WTC11 (cell line): ENCODE measurements around the gene SLC36A4. TPM values are rescaled to one million over a fixed set of nuclear protein-coding genes. Genes with fewer than 3 reads are reported as not detected.

ENCODE experiments used
- ATAC-seq: fragments of 200-7000 bp; cut with Tn5 transposase; 2 replicates; pipeline ENCODE4 v1.10.0; 2021; ENCODE audit warnings: mild to moderate bottlenecking, moderate library complexity
- CTCF ChIA-PET: fragments of 300-600 bp; sonication (Branson Sonifier 250); formaldehyde crosslinking; loops from one replicate; lab custom pipeline; 2021; ENCODE audit warnings: antibody characterized with exemption; lab: Charles Lee
- POLR2A ChIA-PET: fragments of 350-600 bp; sonication (Branson Sonifier 250); formaldehyde crosslinking; loops from one replicate; lab custom pipeline; 2021; ENCODE audit warnings: antibody characterized with exemption; lab: Charles Lee
- DNase-seq: peaks from one replicate; pipeline ENCODE4 v3.0.0; 2021; ENCODE audit warnings: low spot score
- H3K27ac Mint-ChIP-seq: 2 replicates; pipeline ENCODE4 v1.8.0; 2021; ENCODE audit warnings: mixed read lengths
- H3K27me3 Mint-ChIP-seq: 2 replicates; pipeline ENCODE4 v1.8.0; 2021; ENCODE audit warnings: low read depth, mild to moderate bottlenecking, moderate library complexity, mixed read lengths
- H3K36me3 Mint-ChIP-seq: 2 replicates; pipeline ENCODE4 v1.8.0; 2021; ENCODE audit warnings: mixed read lengths
- H3K4me1 Mint-ChIP-seq: 2 replicates; pipeline ENCODE4 v1.8.0; 2022; ENCODE audit warnings: mixed read lengths
- H3K4me3 Mint-ChIP-seq: 2 replicates; pipeline ENCODE4 v1.8.0; 2021; ENCODE audit warnings: mild to moderate bottlenecking, moderate library complexity, mixed read lengths
- H3K9me3 Mint-ChIP-seq: 2 replicates; pipeline ENCODE4 v1.8.0; 2021; ENCODE audit warnings: mixed read lengths
- ATF1 ChIP-seq: sonication (generic); formaldehyde crosslinking; IDR thresholded peaks from 2 replicates; pipeline ENCODE4 v1.8.1; 2023; ENCODE audit warnings: mild to moderate bottlenecking, moderate library complexity, missing genetic modification reagents
- ATF2 ChIP-seq: sonication (generic); formaldehyde crosslinking; IDR thresholded peaks from 2 replicates; pipeline ENCODE4 v1.8.1; 2022; ENCODE audit warnings: low read depth, missing genetic modification reagents, borderline replicate concordance
- CDX4 ChIP-seq: fragments of 250-450 bp; sonication (Bioruptor Pico); IDR thresholded peaks from 2 replicates; pipeline ENCODE4 v1.9.0; 2021; ENCODE audit warnings: moderate library complexity, mild to moderate bottlenecking, inconsistent platforms, borderline replicate concordance
- E2F1 ChIP-seq: sonication (generic); formaldehyde crosslinking; IDR thresholded peaks from 2 replicates; pipeline ENCODE4 v1.8.0; 2022; ENCODE audit warnings: mild to moderate bottlenecking, missing genetic modification reagents
- ELF4 ChIP-seq: sonication (generic); formaldehyde crosslinking; IDR thresholded peaks from 2 replicates; pipeline ENCODE4 v1.8.1; 2022; ENCODE audit warnings: low read depth, mild to moderate bottlenecking, moderate library complexity, missing genetic modification reagents
- EMX1 ChIP-seq: fragments of 250-450 bp; sonication (Bioruptor Pico); IDR thresholded peaks from 2 replicates; pipeline ENCODE4 v1.8.0; 2021; ENCODE audit warnings: mild to moderate bottlenecking
- ESRRA ChIP-seq: sonication (generic); formaldehyde crosslinking; IDR thresholded peaks from 2 replicates; pipeline ENCODE4 v1.8.1; 2022; ENCODE audit warnings: mild to moderate bottlenecking, missing genetic modification reagents, borderline replicate concordance
- FOXK1 ChIP-seq: sonication (generic); formaldehyde crosslinking; IDR thresholded peaks from 2 replicates; pipeline ENCODE4 v1.8.0; 2022; ENCODE audit warnings: mild to moderate bottlenecking, moderate library complexity, missing genetic modification reagents
- FOXP1 ChIP-seq: sonication (generic); formaldehyde crosslinking; IDR thresholded peaks from 2 replicates; pipeline ENCODE4 v1.8.0; 2022; ENCODE audit warnings: missing genetic modification reagents, mild to moderate bottlenecking, moderate library complexity, borderline replicate concordance
- FOXP4 ChIP-seq: sonication (generic); formaldehyde crosslinking; IDR thresholded peaks from 2 replicates; pipeline ENCODE4 v1.8.0; 2022; ENCODE audit warnings: mild to moderate bottlenecking, missing genetic modification reagents
- GABPB1 ChIP-seq: sonication (generic); formaldehyde crosslinking; IDR thresholded peaks from 2 replicates; pipeline ENCODE4 v1.8.1; 2023; ENCODE audit warnings: mild to moderate bottlenecking, missing genetic modification reagents
- HMGXB4 ChIP-seq: sonication (generic); formaldehyde crosslinking; IDR thresholded peaks from 2 replicates; pipeline ENCODE4 v1.8.1; 2023; ENCODE audit warnings: mild to moderate bottlenecking, moderate library complexity, missing genetic modification reagents
- JUN ChIP-seq: sonication (generic); formaldehyde crosslinking; IDR thresholded peaks from 2 replicates; pipeline ENCODE4 v1.8.0; 2023; ENCODE audit warnings: mild to moderate bottlenecking, missing genetic modification reagents
- MAX ChIP-seq: sonication (generic); formaldehyde crosslinking; IDR thresholded peaks from 2 replicates; pipeline ENCODE4 v1.8.0; 2022; ENCODE audit warnings: mild to moderate bottlenecking, missing genetic modification reagents
- MLX ChIP-seq: sonication (generic); formaldehyde crosslinking; IDR thresholded peaks from 2 replicates; pipeline ENCODE4 v1.8.1; 2023; ENCODE audit warnings: mild to moderate bottlenecking, missing genetic modification reagents, moderate library complexity
- MXD4 ChIP-seq: fragments of 250-450 bp; sonication (Bioruptor Pico); IDR thresholded peaks from 2 replicates; pipeline ENCODE4 v1.8.0; 2021; ENCODE audit warnings: mild to moderate bottlenecking, moderate library complexity, borderline replicate concordance
- NR1H2 ChIP-seq: sonication (generic); formaldehyde crosslinking; IDR thresholded peaks from 2 replicates; pipeline ENCODE4 v1.9.0; 2021; ENCODE audit warnings: mild to moderate bottlenecking, moderate library complexity, missing genetic modification reagents
- NR2C2 ChIP-seq: sonication (generic); formaldehyde crosslinking; IDR thresholded peaks from 2 replicates; pipeline ENCODE4 v1.8.0; 2022; ENCODE audit warnings: mild to moderate bottlenecking, missing genetic modification reagents
- SMAD4 ChIP-seq: sonication (generic); formaldehyde crosslinking; IDR thresholded peaks from 2 replicates; pipeline ENCODE4 v1.8.0; 2022; ENCODE audit warnings: mild to moderate bottlenecking, missing genetic modification reagents
- SOX15 ChIP-seq: fragments of 250-450 bp; sonication (Bioruptor Pico); IDR thresholded peaks from 2 replicates; pipeline ENCODE4 v1.9.0; 2021; ENCODE audit warnings: mild to moderate bottlenecking
- ZBTB43 ChIP-seq: sonication (generic); formaldehyde crosslinking; IDR thresholded peaks from 2 replicates; pipeline ENCODE4 v1.8.1; 2023; ENCODE audit warnings: mild to moderate bottlenecking, missing genetic modification reagents
- ZNF138 ChIP-seq: sonication (generic); formaldehyde crosslinking; conservative IDR thresholded peaks from 2 replicates; pipeline ENCODE4 v1.8.1; 2022; ENCODE audit warnings: mild to moderate bottlenecking, moderate library complexity, missing genetic modification reagents
- ZNF232 ChIP-seq: sonication (generic); formaldehyde crosslinking; IDR thresholded peaks from 2 replicates; pipeline ENCODE4 v1.8.0; 2022; ENCODE audit warnings: mild to moderate bottlenecking, missing genetic modification reagents
- ZNF263 ChIP-seq: sonication (generic); formaldehyde crosslinking; IDR thresholded peaks from 2 replicates; pipeline ENCODE4 v1.8.1; 2022; ENCODE audit warnings: low read depth, mild to moderate bottlenecking, moderate library complexity, missing genetic modification reagents
- ZNF416 ChIP-seq: fragments of 250-450 bp; sonication (Bioruptor Pico); IDR thresholded peaks from 2 replicates; pipeline ENCODE4 v1.9.0; 2021; ENCODE audit warnings: mild to moderate bottlenecking, inconsistent platforms
- ZNF512 ChIP-seq: sonication (generic); formaldehyde crosslinking; IDR thresholded peaks from 2 replicates; pipeline ENCODE4 v1.8.1; 2022; ENCODE audit warnings: missing genetic modification reagents, borderline replicate concordance
- total RNA-seq: library from RNA; stranded (reverse); gene quantifications from 3 replicates; pipeline ENCODE4 v1.2.3, GENCODE V29; 2021

The SLC36A4 gene
- total RNA-seq, 1 experiment from 2014 or later = 27.9 TPM

GRCh38 chr11:93216511-93217101 is 18.8 kb upstream of the SLC36A4 start:
- CTCF ChIA-PET = no interaction called here
- Mint-ChIP-seq H3K4me1 (0 out of 2 replicates have a peak, but pooled peaks cover 2% of the 10 kb centered on the region), H3K27ac (no peak overlapping the region), H3K27me3 (no peaks in the 10 kb centered on the region), H3K4me3 (no peak overlapping the region), H3K36me3 (no peaks in the 10 kb centered on the region), H3K9me3 (no peaks in the 10 kb centered on the region)
- DNase-seq = no peak
- POLR2A ChIA-PET = interaction anchor here (0.6 kb wide), 1 partner anchor 218 kb away, joined by 3 read pairs; no protein-coding TSS in a partner anchor
- TF ChIP-seq ZNF263 (no peak), GABPB1 (CRISPR knock-in tag) (no peak), FOXK1 (CRISPR knock-in tag) (no peak), NR2C2 (no peak), CDX4 (CRISPR knock-in tag) (no peak), E2F1 (CRISPR knock-in tag) (no peak), ZNF138 (no peak), MXD4 (CRISPR knock-in tag) (no peak), ZNF416 (CRISPR knock-in tag) (no peak), MLX (CRISPR knock-in tag) (no peak), ZNF232 (CRISPR knock-in tag) (no peak), ZBTB43 (CRISPR knock-in tag) (no peak), FOXP4 (CRISPR knock-in tag) (no peak), NR1H2 (no peak), ELF4 (CRISPR knock-in tag) (no peak), ESRRA (CRISPR knock-in tag) (no peak)
- ATAC-seq = no peak

GRCh38 chr11:93213622-93214021 is 15.8 kb upstream of the SLC36A4 start:
- POLR2A ChIA-PET = interaction anchor here (0.5 kb wide), 1 partner anchor 14 kb away, joined by 3 read pairs; no protein-coding TSS in a partner anchor
- peaks cover 4% of the 10 kb centered on the region for H3K9me3 Mint-ChIP-seq
- no peak for ATAC-seq
- TF ChIP-seq ATF2 (CRISPR knock-in tag) = no peak
- no peak for TF ChIP-seq JUN (CRISPR knock-in tag)
- TF ChIP-seq ZNF512 = no peak
- TF ChIP-seq MAX = no peak
- TF ChIP-seq FOXP1 (CRISPR knock-in tag) = no peak
- no peak for TF ChIP-seq ATF1 (CRISPR knock-in tag)
- TF ChIP-seq EMX1 (CRISPR knock-in tag) = no peak
- no peak for TF ChIP-seq SMAD4 (CRISPR knock-in tag)
- no peak for TF ChIP-seq HMGXB4 (CRISPR knock-in tag)
- no peak for TF ChIP-seq SOX15 (CRISPR knock-in tag)

More at GRCh38 chr11:93213622-93214021, 15.8 kb upstream of the SLC36A4 start:
- Mint-ChIP-seq H3K4me3 (no peak overlapping the region), H3K36me3 (no peaks in the 10 kb centered on the region), H3K4me1 (0 out of 2 replicates have a peak, but pooled peaks cover 2% of the 10 kb centered on the region), H3K27ac (no peak overlapping the region), H3K27me3 (peaks cover 2% of the 10 kb centered on the region; the same call in 1 of the 2 replicates)
- CTCF ChIA-PET = no interaction called here
- no peak for DNase-seq
